ENCODE results near the gene SCD5.

The SCD5 gene

GRCh38 chr4:82630079-82630478 lies 168.5 kb downstream of the SCD5 start:
- DNase-seq (ENCODE audit: low spot score) = no peak

GRCh38 chr4:82629238-82630000 lies 169.2 kb downstream of the SCD5 start:
- no peak for DNase-seq (ENCODE audit: low spot score)

DNA sequence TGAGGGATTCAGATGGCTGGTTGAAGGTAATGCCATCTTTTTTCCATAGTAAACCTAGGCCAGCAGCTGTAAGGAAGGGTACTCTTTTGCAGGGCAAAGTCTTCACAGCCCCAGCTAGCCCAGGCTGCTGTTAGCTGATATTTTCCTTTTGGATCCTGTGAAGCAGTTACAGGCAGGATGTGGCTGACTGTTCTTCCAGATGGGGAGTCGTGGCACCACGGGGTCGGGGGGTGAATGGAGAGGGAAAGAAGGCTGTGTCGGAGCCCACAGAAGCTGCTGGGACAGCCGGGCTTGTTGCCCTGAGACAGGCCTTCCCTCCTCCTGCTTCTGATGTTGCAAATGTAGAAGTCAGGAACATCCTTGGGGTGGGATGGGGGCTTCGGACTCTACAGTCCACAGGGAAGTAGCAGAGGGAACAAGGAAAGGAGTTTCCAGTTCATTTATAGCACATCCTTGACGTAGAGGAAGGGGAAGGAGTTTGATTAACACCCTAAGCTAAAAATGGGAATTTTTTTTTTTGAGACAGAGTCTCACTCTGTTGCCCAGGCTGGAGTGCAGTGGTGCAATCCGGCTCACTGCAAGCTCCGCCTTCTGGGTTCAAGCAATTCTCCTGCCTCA lies 172.2 kb downstream of the SCD5 start:
- DNase-seq (ENCODE audit: low spot score) = no peak

GRCh38 chr4:82624819-82625218 lies 173.8 kb downstream of the SCD5 start:
- DNase-seq (ENCODE audit: low spot score) = peak; percentile 52

DNA sequence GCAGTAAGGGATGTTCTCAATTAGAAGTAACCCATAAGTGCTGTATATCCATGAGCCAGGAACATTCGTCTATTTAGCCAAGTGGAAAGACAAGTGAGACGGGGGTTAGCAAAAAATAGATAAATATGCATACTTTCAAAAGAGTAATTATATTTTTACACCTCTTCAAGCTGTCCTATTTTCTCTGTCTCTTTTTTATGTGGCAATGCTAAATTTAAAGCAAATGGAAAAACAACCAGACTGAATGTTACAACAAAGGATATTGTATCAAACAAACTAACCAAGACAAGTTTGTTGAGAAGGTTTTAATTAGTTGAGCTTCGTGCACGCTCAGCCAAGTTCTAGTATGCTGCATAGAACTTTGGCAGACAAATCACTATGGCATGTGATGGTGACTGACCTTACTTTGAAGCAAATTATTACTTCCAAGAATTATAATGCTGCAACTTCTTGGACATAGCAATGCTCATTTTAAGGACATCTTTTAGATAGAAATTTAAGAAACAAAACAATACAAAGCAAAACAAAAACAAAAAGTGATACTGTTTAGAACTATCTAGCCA lies 175.4 kb downstream of the SCD5 start:
- no peak for DNase-seq (ENCODE audit: low spot score)

DNA sequence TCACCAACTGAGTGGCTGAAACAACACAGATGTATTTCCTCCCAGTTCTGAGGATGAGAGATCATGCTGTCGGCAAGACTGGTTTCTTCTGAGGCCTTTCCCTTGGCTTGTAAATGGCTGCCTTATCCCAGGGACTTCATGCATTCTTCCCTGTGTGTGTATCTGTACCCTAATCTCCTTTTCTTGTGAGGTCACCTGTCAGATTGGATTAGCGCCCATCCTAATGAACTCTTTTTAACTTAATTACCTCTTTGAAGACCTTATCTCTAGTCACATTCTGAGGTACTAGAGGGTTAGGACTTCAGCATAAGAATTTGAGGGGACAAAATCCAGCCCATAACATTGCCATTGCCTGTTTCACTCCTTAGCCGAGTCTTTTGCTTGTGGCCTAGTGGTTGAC lies 177.3 kb downstream of the SCD5 start:
- DNase-seq (ENCODE audit: low spot score) = no peak

GRCh38 chr4:82620126-82620735 lies 178.4 kb downstream of the SCD5 start:
- no peak for DNase-seq (ENCODE audit: low spot score)

DNA sequence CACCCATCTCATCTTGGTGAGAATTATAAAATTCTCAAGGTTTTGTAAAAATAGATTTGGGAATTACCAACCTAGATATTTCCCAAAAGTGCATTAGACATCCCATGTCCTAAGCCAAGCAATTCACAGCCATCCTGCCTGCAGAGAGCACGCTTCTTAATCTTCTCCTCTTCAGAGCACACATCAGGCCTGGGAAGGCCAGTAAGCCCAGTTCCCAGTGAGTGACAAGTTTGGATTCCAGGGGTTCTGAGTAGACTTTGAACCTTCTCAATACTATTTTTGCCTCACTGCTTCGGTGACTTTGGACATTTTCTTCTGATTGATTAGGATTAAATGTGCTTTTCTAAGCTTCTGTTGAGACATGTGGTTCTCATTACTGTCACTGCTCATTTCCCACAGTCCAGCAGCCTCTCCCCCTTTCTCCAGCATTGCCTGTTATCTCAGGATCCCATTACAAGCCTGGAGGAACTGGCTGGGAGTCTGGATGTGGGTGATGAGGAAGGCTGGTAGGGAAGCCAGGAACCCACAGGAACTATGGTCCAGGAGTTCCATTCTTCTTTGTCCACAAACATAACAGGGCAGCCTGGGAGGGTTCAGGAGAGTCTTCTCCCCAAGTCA lies 180.4 kb downstream of the SCD5 start:
- DNase-seq (ENCODE audit: low spot score) = peak; percentile 55

DNA sequence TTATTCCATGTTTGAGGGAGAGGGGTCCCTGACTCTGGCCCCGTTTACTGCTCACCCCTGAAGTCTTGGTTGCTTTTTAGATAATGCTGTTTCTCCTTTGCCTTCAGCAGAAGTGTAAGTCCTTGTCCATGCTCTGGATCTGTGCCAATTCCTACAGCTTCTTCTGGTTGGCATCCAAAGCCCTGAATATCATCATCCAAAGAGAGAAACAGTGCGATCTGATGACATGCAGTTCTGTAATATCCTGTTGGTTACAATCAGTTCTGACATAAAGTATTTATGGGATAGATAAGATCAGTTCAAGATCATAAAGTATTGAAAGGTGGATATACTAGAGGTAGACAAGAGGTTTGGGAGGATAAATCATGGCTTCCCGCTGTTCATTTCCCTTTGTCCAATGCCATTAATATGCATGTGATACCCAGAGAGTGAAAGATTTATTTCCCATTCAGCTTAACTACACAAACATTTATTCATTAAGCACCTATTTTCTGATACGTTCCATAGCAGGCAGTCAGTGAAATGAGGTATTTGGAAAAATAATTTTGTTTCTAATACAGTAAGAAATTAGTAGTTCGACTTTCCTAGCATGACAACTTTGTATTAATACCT lies 183.7 kb downstream of the SCD5 start:
- DNase-seq (ENCODE audit: low spot score) = no peak

GRCh38 chr4:82613121-82613520 lies 185.5 kb downstream of the SCD5 start:
- DNase-seq (ENCODE audit: low spot score) = no peak

DNA sequence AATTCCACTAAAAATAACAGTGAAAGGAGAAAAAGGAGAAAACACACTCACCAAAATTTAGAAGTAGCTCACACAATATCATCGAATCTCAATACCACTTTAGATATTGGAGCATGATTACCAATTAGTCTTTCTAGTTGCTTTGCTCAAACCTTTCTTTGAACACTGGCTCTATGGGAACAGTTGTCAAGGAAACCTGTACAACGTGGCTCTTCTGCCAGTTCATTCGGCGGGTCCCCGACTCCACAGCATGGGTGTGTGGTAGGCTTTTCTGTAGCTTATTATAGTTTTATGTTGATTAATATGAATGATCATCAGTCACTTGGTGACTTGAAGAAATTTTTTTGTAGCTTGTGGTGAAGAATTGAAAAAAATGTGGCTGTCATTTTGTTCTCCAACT lies 186.6 kb downstream of the SCD5 start:
- no peak for DNase-seq (ENCODE audit: low spot score)

DNA sequence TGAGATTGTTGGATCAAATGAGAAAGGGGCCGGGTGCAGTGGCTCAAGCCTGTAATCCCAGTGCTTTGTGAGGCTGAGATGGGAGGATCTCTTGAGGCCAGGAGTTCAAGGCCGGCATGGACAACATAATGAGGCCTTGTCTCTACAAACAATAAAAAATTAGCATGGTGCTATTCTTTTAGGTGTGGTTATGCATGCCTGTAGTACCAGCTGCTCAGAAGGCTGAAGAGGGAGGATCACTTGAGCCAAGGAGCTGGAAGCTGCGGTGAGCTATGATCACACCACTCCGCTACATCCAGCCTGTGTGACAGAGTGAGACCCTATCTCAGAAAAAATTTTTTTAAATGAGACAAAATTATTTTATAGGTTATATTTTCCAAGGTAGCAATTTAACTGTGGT lies 187.1 kb downstream of the SCD5 start:
- DNase-seq (ENCODE audit: low spot score) = no peak

- no peak for DNase-seq (ENCODE audit: low spot score)
Observed at GRCh38 chr4:82610041-82610440, 188.6 kb downstream of the SCD5 start.

DNA sequence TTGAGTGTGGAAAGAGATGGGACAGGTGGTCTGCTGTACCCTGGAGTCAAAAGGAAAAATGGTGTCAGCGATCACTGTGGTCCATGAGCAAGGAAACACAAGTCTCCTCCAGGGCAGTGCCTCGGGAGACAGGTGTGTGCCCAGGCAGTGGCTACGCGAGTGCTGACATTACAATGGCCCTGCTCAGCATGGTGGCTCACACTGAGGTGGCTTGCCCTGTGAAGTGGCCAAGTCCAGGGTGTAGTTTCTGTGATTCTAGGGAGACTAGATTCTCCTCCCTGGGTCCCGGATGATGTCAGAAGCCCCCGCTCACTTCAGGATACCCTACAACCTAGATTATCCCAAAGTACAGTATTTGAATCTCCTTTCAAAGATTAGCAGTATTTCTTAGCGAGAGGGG lies 192.0 kb downstream of the SCD5 start:
- no peak for DNase-seq (ENCODE audit: low spot score)

DNA sequence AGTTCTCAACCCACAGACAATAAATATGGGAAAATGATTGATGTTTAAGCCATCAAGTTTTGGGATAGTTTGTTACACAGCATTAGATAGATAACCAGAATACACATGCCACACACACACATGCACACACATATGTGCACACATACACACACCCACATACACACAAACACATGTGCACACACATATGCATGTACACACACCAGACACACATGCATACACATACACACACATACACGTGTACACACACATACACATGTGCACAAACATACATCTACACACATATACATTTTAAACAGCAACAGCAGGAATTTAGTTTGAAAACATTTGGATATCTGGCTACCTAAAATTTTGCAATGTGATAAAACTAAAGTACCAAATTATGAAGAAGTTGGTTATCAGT lies 194.1 kb downstream of the SCD5 start:
- DNase-seq (ENCODE audit: low spot score) = no peak

DNA sequence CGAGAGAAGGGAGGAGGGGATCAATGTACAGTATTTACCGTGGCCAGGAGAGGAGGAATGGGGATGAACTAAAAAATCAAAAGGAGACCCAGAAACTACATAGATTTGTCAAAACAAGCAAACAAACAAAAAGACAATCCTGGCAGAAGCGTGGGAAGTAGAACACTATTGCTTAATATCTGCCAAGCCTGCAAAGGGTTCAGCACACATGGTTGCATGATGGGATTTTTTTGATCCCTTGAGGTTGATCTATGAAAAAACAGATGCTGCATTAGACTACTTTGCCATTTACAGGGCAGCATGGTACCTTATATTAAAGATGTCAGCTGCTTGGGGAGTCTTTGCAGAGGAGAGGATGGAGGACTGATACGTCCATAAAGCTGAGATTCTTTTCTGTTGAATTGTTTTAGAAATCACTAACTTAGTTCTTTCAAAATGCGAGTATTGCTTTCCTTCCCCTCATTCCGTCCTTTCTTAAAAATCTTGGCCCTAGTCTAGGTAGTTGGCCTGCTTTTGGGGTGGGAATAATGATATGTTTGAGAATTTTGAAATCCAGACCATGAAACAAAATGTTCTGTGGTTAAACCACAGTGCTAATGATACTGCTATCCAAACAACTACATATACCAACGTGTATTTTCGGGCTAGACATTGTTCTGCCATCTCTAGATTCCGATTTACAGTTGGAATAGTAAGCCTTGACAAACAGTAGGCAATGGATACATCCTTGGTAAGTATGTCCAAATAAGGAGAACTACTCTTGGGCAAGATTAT lies 197.2 kb downstream of the SCD5 start:
- peak; percentile 20 for DNase-seq (ENCODE audit: low spot score)

GRCh38 chr4:82599336-82599735 lies 199.3 kb downstream of the SCD5 start:
- no peak for DNase-seq (ENCODE audit: low spot score)

GRCh38 chr4:82594456-82594855 lies 204.1 kb downstream of the SCD5 start:
- DNase-seq (ENCODE audit: low spot score) = no peak

- DNase-seq (ENCODE audit: low spot score) = no peak
Observed at GRCh38 chr4:82593411-82593810, 205.2 kb downstream of the SCD5 start.

- DNase-seq (ENCODE audit: low spot score) = no peak
Observed at GRCh38 chr4:82592639-82593038, 206.0 kb downstream of the SCD5 start.

GRCh38 chr4:82591592-82591991 lies 207.0 kb downstream of the SCD5 start:
- DNase-seq (ENCODE audit: low spot score) = no peak

DNA sequence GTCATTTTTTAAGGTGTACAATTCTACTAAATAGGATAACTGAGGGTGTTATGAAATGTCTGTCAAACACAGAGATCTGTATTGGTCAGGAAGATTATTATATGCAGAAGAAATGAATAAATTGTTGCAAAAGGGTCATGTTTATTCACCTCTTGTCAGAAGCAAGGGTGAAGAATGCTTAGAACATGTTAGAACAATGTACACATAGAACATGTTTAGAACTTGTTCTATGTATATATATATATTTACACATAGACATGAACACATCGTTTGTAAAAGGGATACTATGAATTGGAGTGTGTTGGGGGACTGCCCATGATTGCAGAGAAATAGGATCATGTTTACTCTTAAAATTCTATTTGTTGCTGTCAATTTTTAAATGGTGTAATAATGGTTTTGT lies 208.8 kb downstream of the SCD5 start:
- no peak for DNase-seq (ENCODE audit: low spot score)

All from AG20443 (cell line).